ENCODE data around the gene ATF7.

- no peak for TF ChIP-seq CTCF (IDR thresholded peaks at IDR 0.05; ENCODE audit: low read depth, low read length)
- no peak for TF ChIP-seq EZH2phosphoT487 (IDR thresholded peaks at IDR 0.05; ENCODE audit: low read depth)
Observed at GRCh38 chr12:53611304-53611703, 14.9 kb downstream of the ATF7 start.

Measured in OCI-LY3 (cell line).